Cerebellar cortex (tissue), 1 donor: ENCODE results near the gene HMGN5.

Experiments
- DNase-seq: peaks from one replicate; pipeline ENCODE4 v3.0.0-alpha.2; 2015; ENCODE audit warnings: low spot score

Gene HMGN5

DNA sequence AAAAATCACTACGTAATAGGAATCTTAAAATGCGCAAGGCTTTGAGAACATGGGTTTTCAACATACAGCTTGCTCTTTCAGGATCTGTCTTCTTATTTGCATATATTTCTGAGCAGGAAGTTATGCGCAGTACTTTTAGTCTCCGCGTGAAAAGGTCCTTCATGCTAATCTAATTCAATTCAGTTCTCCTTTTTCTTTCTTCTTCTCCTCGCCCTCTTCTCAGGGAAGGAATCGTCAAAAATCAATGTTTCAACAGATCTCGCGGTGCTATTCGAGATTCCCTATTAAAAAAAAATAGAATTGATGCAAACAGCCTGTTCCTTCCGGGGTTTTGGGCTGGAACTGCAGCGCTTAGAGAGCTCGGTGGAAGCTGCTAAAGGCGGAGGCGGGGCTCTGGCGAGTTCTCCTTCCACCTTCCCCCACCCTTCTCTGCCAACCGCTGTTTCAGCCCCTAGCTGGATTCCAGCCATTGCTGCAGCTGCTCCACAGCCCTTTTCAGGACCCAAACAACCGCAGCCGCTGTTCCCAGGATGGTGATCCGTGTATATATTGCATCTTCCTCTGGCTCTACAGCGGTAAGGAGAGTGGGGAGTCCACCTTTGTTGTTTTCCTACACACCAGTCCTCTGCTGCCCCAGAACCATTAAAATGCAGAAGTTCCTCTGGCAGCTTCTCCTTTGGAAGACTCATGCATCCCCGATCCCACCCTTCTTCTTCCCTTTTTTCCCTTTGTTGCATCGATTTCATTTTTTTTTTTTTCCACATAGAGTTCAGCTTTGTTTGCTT is at the start of gene HMGN5, which contains the start of gene SH3BGRL:
Gene HMGN5, minus strand, starts transcription at position 243 of the 785 bp plus-strand sequence. CDS start 80,364 bp downstream, outside the sequence.
Gene SH3BGRL, plus strand, starts transcription at position 432 of the 785 bp plus-strand sequence. Its CDS starts 99 bp downstream, at position 531.
- peak; percentile 62 for DNase-seq

- no peak for DNase-seq
These were observed 40.0 kb upstream of the HMGN5 start for GRCh38 chrX:81241753-81242152.

- DNase-seq, result no peak
These were observed 39.1 kb upstream of the HMGN5 start for GRCh38 chrX:81240701-81241331.

- no peak for DNase-seq
These were observed 36.5 kb upstream of the HMGN5 start for GRCh38 chrX:81238166-81238565.

- no peak for DNase-seq
These were observed 35.8 kb upstream of the HMGN5 start for GRCh38 chrX:81237516-81237915.

GRCh38 chrX:81232218-81232617 is 30.5 kb upstream of the HMGN5 start:
- no peak for DNase-seq

DNA sequence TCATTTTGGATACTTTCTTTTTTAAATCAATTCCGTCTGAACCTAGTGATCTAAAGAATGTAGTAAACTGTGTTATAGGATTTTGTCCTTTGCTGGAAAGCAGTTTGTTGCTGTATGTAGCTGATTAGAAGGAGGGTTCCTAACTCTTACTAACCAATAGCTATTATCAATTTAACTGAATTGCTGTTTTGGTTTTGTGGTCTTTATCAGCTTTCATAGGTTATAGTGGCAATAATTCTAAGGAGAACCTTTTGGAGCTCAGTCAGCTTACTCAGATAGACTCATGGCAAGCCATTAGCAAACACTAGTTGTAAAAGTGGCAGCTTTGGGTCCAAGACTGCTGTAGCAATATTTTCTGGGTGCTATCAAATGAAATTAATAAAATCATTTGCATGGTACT is 29.8 kb upstream of the HMGN5 start:
- DNase-seq, result no peak

GRCh38 chrX:81229901-81230300 is 28.2 kb upstream of the HMGN5 start:
- DNase-seq, result no peak

DNA sequence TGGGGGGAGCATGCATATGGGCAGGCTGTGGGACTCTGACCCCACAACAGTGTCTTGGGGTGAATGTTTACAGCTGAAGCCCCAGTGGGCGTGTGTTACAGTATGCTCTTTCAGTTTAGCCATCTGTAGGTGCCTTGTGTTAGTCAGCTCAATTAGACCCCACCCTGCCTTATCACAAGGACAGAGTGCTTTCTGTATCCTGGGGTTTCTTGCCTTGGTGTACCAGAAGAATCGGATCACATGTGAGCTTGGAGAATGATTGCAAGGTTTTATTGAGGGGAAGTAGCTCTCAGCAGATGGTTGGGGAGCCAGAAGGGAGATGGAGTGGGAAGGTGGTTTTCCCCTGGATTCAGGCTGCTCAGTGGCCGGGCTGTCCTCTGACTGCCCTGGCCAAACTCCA is 27.5 kb upstream of the HMGN5 start:
- no peak for DNase-seq

GRCh38 chrX:81215685-81216084 is 14.0 kb upstream of the HMGN5 start:
- DNase-seq, result no peak

GRCh38 chrX:81208916-81209315 is 7.2 kb upstream of the HMGN5 start:
- DNase-seq, result no peak

GRCh38 chrX:81206476-81206875 is 4.8 kb upstream of the HMGN5 start:
- DNase-seq, result no peak

DNA sequence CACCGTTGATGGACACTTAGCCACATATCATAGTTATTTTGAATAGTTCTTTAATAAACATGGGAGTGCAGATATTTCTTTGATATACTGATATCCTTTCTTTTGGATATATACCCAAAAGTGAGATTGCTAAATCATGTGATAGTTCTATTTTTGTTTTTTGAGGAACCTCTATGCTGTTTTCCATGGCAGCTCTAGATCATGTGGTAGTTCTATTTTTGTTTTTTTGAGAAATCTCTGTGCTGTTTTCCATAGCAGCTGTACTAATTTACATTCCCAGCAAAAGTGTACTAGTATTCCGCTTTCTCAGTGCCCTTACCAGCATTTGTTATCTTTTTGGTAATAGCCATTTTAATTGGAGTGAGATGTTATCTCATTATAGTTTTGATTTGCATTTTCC is 3.8 kb upstream of the HMGN5 start:
- DNase-seq, result no peak

- no peak for DNase-seq
These were observed 1.2 kb upstream of the HMGN5 start for GRCh38 chrX:81202943-81203342.

DNA sequence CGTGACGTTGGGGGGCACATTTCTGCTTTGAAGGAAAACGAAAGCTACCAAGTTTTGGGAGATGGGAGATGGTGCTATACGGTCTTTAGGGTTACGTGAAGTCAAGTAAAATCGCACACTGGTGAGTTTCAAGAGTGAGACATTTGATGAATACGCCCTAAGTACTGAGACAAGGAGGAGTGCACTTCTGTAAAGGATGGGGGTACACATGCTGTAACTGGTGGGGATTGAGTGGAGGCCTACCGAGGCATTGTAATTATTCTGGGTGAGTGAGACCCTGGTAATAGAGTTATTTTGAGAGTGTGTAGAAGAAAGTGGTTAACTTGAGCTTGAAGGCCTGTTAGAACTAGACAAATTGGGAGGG is 725 bp upstream of the HMGN5 start:
- DNase-seq, result no peak

- no peak for DNase-seq
These were observed 642 bp downstream of the HMGN5 start for GRCh38 chrX:81201071-81201470.

- DNase-seq, result peak; percentile 34
These were observed 6.0 kb downstream of the HMGN5 start for GRCh38 chrX:81195712-81196111.

DNA sequence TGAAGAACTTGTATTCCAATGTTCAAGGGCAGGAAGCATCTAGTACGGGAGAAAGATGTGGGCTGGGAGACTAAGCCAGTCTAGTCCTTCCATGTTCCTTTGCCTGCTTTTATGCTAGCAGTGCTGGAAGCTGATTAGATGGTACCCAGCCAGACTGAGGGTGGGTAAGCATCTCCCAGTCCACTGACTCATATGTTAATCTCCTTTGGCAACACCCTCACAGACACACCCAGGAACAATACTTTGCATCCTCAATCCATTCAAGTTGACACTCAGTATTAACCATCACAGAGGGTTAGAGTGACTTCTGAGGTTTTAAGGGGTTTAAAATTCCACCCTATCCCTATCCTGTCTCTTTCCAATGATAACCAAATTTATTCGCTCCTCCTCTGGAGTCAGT is 6.5 kb downstream of the HMGN5 start:
- DNase-seq, result no peak

DNA sequence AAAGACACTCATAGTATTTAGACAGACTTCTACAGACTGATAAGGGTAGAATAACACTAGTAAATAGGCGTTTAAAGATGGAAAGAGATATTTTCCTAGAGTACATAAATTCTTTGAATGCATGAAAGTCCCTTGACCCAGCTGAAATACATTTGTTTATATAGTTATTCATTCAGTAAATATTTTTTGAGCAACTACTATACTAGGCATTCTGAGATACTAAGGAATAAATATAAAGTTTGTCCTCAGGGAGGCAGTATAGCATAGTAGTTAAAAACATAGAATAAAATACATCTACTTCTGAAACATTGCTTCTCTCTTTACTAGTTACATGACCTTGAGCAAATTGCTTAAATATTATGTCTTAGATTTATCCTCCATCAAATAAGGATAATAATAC is 27.4 kb downstream of the HMGN5 start:
- peak; percentile 6 for DNase-seq

DNA sequence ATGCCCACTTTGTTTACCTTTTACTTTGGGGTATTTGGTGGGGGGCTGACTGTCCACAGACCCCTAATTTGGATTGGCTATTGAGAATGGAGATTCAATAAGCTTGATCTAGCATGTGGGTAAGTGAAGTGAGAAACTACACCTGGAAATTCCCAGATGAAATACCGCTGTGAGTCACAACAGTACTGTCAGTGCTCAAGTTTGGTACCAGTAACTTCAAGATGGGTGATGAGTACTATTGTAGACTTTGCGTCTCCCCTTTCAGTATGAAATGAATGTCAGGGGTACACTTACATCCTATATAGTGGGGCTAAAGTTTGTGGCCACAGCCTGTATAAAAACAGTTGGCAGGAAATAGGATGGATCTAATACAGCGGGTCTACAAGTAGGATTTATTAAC is 33.3 kb downstream of the HMGN5 start:
- no peak for DNase-seq

DNA sequence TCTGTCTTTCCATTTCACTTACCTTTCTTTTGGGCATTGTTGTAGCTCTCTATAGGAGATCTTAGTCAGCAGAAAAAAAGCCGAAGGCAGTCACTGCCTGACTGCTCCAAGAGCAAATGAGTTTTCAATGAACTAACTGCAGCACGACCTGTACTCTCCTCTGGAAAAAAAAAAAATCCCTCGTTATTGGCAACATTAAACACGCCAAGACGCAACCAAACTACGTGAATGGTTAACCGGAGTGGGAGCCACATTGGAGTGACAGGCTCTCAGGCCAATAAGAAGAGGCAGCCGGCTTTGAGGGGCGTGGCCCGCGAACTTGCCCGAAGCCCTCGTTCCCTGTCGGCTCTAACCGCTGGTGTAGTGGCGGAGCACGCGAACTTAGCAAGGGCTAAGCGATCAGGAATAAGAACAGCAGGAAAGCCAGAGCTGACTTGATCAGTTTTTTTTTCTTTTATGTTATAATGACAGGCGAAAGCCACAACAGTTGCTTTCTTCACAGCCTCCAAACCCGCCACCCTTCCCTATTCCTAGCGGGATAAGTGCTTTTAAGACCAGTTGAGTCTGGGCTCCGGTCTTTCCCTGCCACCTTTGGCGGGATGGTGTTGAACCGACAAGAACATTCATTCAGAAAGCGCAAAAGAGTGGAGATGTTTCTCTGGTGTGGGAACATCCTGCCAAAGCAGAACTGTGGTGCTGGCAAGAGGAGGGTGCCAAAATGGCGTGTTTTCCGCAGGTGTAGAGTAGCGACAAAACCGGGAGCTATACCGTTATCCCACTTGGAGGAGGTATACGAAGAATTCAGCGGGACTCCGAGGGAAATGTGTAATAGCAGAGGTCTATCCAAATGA is 80.0 kb downstream of the HMGN5 start:
- DNase-seq, result peak; percentile 68

DNA sequence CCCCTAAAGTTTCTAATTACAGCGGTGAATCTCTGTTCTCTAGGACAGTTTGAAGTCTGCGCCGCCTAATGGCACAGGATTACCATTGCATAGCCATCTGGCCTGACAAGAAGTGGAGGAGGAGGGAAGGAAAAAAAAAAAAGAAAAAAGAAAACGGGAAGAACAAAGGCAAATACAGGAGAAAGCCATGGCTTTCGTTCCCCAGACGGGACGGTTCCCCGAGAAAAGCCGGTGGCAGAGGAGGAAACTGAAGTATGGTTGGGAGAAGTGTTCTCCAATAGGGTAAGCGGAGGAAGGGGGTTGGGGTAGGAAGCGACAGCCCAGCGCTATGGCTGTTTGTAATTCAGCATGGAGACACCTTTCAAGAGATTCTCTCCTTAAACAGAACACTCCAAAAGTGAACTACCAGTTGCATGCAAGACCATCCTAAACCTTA is 80.8 kb downstream of the HMGN5 start:
- DNase-seq, result peak; percentile 36
